IPS DF 6.9 (cell line): ENCODE measurements around the gene PLPPR1.

Source experiments
- DNase-seq: peaks from one replicate; pipeline ENCODE4 v3.0.0-alpha.2; 2013; ENCODE audit warnings: low read depth, low spot score
- H3K27ac ChIP-seq: one replicate; pipeline ENCODE4 v1.5.1; 2013; ENCODE audit warnings: low read length, control low read depth
- H3K27me3 ChIP-seq: 2 replicates; pipeline ENCODE4 v1.6.1; 2013; ENCODE audit warnings: mild to moderate bottlenecking, low read length; ENCODE audit not compliant: control insufficient read depth, insufficient read depth
- H3K36me3 ChIP-seq: 2 replicates; pipeline ENCODE4 v1.6.1; 2013; ENCODE audit warnings: low read length; ENCODE audit not compliant: control insufficient read depth, insufficient read depth
- H3K4me1 ChIP-seq: 2 replicates; pipeline ENCODE4 v1.6.1; 2013; ENCODE audit warnings: low read length; ENCODE audit not compliant: control insufficient read depth, insufficient read depth
- H3K4me3 ChIP-seq: 2 replicates; pipeline ENCODE4 v1.5.1; 2013; ENCODE audit warnings: mild to moderate bottlenecking, low read length
- H3K9me3 ChIP-seq: 2 replicates; pipeline ENCODE4 v1.6.1; 2013; ENCODE audit warnings: low read length, inconsistent platforms; ENCODE audit not compliant: control insufficient read depth, insufficient read depth
- WGBS: extraction: QIAGEN DNeasy Blood & Tissue Kit; methylation state at CpG from one replicate; pipeline ENCODE4 v1.1.7; 2013; ENCODE audit warnings: mixed read lengths, missing lambda C conversion rate; ENCODE audit not compliant: insufficient read length, insufficient coverage; 5-methylcytosine and 5-hydroxymethylcytosine counted together

PLPPR1 gene

GRCh38 chr9:101047848-101048397, 19.4 kb downstream of the PLPPR1 start:
- no peak for DNase-seq
- Histone ChIP-seq H3K4me1 (no peaks in the 10 kb centered on the region), H3K4me3 (no peak overlapping the region), H3K9me3 (no peaks in the 10 kb centered on the region), H3K27me3 (no peaks in the 10 kb centered on the region), H3K27ac (no peak overlapping the region), H3K36me3 (no peaks in the 10 kb centered on the region)
- no CpG with 5 or more reads among the region's 4 CpGs for WGBS

GRCh38 chr9:101050650-101051049, 22.1 kb downstream of the PLPPR1 start:
- Histone ChIP-seq H3K4me3 (no peak overlapping the region), H3K27ac (no peak overlapping the region), H3K9me3 (no peaks in the 10 kb centered on the region), H3K4me1 (no peaks in the 10 kb centered on the region), H3K36me3 (no peaks in the 10 kb centered on the region), H3K27me3 (no peaks in the 10 kb centered on the region)
- DNase-seq = no peak
- WGBS = no CpG with 5 or more reads among the region's 3 CpGs

GRCh38 chr9:101054657-101055056, 26.1 kb downstream of the PLPPR1 start:
- WGBS = no CpG with 5 or more reads among the region's 8 CpGs
- no peak overlapping the region for H3K27ac ChIP-seq
- H3K4me1 ChIP-seq = no peaks in the 10 kb centered on the region
- no peaks in the 10 kb centered on the region for H3K36me3 ChIP-seq
- H3K4me3 ChIP-seq = no peak overlapping the region
- no peaks in the 10 kb centered on the region for H3K9me3 ChIP-seq
- H3K27me3 ChIP-seq = no peaks in the 10 kb centered on the region
- DNase-seq = no peak

- no peaks in the 10 kb centered on the region for H3K9me3 ChIP-seq
- no peak for DNase-seq
- no peak overlapping the region for H3K27ac ChIP-seq
- no peaks in the 10 kb centered on the region for H3K4me1 ChIP-seq
- H3K27me3 ChIP-seq = no peaks in the 10 kb centered on the region
- no peak overlapping the region for H3K4me3 ChIP-seq
- no CpG with 5 or more reads among the region's 3 CpGs for WGBS
- no peaks in the 10 kb centered on the region for H3K36me3 ChIP-seq
These were observed 27.0 kb downstream of the PLPPR1 start for GRCh38 chr9:101055516-101055915.

- no peak for DNase-seq
- WGBS = no CpG with 5 or more reads among the region's 1 CpG
- no peak overlapping the region for H3K27ac ChIP-seq
- H3K4me3 ChIP-seq = no peak overlapping the region
- H3K27me3 ChIP-seq = no peaks in the 10 kb centered on the region
- H3K9me3 ChIP-seq = no peaks in the 10 kb centered on the region
- H3K4me1 ChIP-seq = no peaks in the 10 kb centered on the region
- no peaks in the 10 kb centered on the region for H3K36me3 ChIP-seq
These were observed 34.2 kb downstream of the PLPPR1 start for GRCh38 chr9:101062686-101063085.

- no CpG with 5 or more reads among the region's 2 CpGs for WGBS
- Histone ChIP-seq H3K4me3 (no peak overlapping the region), H3K4me1 (no peaks in the 10 kb centered on the region), H3K36me3 (no peaks in the 10 kb centered on the region), H3K27me3 (no peaks in the 10 kb centered on the region), H3K9me3 (no peaks in the 10 kb centered on the region), H3K27ac (no peak overlapping the region)
- no peak for DNase-seq
These were observed 34.7 kb downstream of the PLPPR1 start for GRCh38 chr9:101063192-101063591.

GRCh38 chr9:101064206-101064605, 35.7 kb downstream of the PLPPR1 start:
- no peak for DNase-seq
- H3K4me3 ChIP-seq = no peak overlapping the region
- no peaks in the 10 kb centered on the region for H3K36me3 ChIP-seq
- no peak overlapping the region for H3K27ac ChIP-seq
- no peaks in the 10 kb centered on the region for H3K9me3 ChIP-seq
- no peaks in the 10 kb centered on the region for H3K4me1 ChIP-seq
- no peaks in the 10 kb centered on the region for H3K27me3 ChIP-seq

- Histone ChIP-seq H3K27ac (no peak overlapping the region), H3K4me1 (no peaks in the 10 kb centered on the region), H3K4me3 (no peak overlapping the region), H3K9me3 (no peaks in the 10 kb centered on the region), H3K36me3 (no peaks in the 10 kb centered on the region), H3K27me3 (no peaks in the 10 kb centered on the region)
- no CpG with 5 or more reads among the region's 1 CpG for WGBS
- no peak for DNase-seq
These were observed 37.4 kb downstream of the PLPPR1 start for GRCh38 chr9:101065930-101066329.

GRCh38 chr9:101068696-101069095, 40.2 kb downstream of the PLPPR1 start:
- H3K4me1 ChIP-seq = no peaks in the 10 kb centered on the region; the same call in 1 of the 2 replicates
- no peak for DNase-seq
- H3K27me3 ChIP-seq = no peaks in the 10 kb centered on the region
- no peaks in the 10 kb centered on the region for H3K9me3 ChIP-seq
- H3K36me3 ChIP-seq = no peaks in the 10 kb centered on the region
- no peak overlapping the region for H3K4me3 ChIP-seq
- no CpG with 5 or more reads among the region's 1 CpG for WGBS
- no peak overlapping the region for H3K27ac ChIP-seq

GRCh38 chr9:101072259-101072658, 43.7 kb downstream of the PLPPR1 start:
- Histone ChIP-seq H3K27ac (no peak overlapping the region), H3K9me3 (no peaks in the 10 kb centered on the region), H3K27me3 (no peaks in the 10 kb centered on the region), H3K4me3 (no peak overlapping the region), H3K4me1 (peaks cover 2% of the 10 kb centered on the region; the same call in 1 of the 2 replicates), H3K36me3 (no peaks in the 10 kb centered on the region)
- no CpG with 5 or more reads among the region's 3 CpGs for WGBS
- DNase-seq = no peak

- no peak for DNase-seq
- H3K27me3 ChIP-seq = no peaks in the 10 kb centered on the region
- no CpG with 5 or more reads among the region's 2 CpGs for WGBS
- peaks cover 2% of the 10 kb centered on the region; the same call in 1 of the 2 replicates for H3K4me1 ChIP-seq
- H3K27ac ChIP-seq = no peak overlapping the region
- no peak overlapping the region for H3K4me3 ChIP-seq
- no peaks in the 10 kb centered on the region for H3K36me3 ChIP-seq
- H3K9me3 ChIP-seq = no peaks in the 10 kb centered on the region
These were observed 44.6 kb downstream of the PLPPR1 start for GRCh38 chr9:101073122-101073521.
